Suprapubic skin (tissue), 4 donors: ENCODE results near the gene RAD51C. TPM values are rescaled to one million over a fixed set of nuclear protein-coding genes. Genes with fewer than 3 reads are reported as not detected.
"Not testable (repeated sequence)": the region's sequence is repeated elsewhere in the genome, so short reads cannot be mapped to it uniquely, and the experiment has no call there.

Experiments used
- DNase-seq, 2 donors: peaks; one replicate each; pipeline ENCODE4 v3.0.0-alpha.2; 2019; ENCODE audit warnings: low spot score in 2 of 2
- H3K27ac ChIP-seq: fragments of 200-600 bp; sonication (generic); one replicate; pipeline ENCODE4 v1.5.1; 2019
- H3K27me3 ChIP-seq: fragments of 200-600 bp; sonication (generic); one replicate; pipeline ENCODE4 v1.5.1; 2019
- H3K36me3 ChIP-seq: fragments of 200-600 bp; sonication (generic); one replicate; pipeline ENCODE4 v1.5.1; 2019
- H3K4me1 ChIP-seq: fragments of 200-600 bp; sonication (generic); one replicate; pipeline ENCODE4 v1.5.1; 2019
- H3K4me3 ChIP-seq: fragments of 200-600 bp; sonication (generic); one replicate; pipeline ENCODE4 v1.5.1; 2019; ENCODE audit warnings: mild to moderate bottlenecking
- H3K9me3 ChIP-seq: fragments of 200-600 bp; sonication (generic); one replicate; pipeline ENCODE4 v1.5.1; 2019
- CTCF ChIP-seq, 2 donors: fragments of 200-600 bp in 1 of 2; fragments of 450-650 bp in 1 of 2; sonication (generic) in 1 of 2; IDR thresholded peaks; one replicate each; pipeline ENCODE4 v1.5.1; 2016 to 2019; ENCODE audit warnings: antibody characterized with exemption in 2 of 2, mild to moderate bottlenecking in 1 of 2, moderate library complexity in 1 of 2
- EP300 ChIP-seq: sonication (generic); formaldehyde crosslinking; IDR thresholded peaks from one replicate; pipeline ENCODE4 v1.6.1; 2017; ENCODE audit warnings: antibody characterized with exemption
- POLR2A ChIP-seq, 2 donors: fragments of 450-650 bp; IDR thresholded peaks; one replicate each; pipeline ENCODE4 v1.6.1; 2017; ENCODE audit warnings: antibody characterized with exemption in 2 of 2, mild to moderate bottlenecking in 2 of 2, moderate library complexity in 2 of 2
- POLR2AphosphoS5 ChIP-seq, 3 donors: sonication (generic); formaldehyde crosslinking; IDR thresholded peaks; one replicate each; pipeline ENCODE4 v1.6.1; 2017; ENCODE audit warnings: antibody characterized with exemption in 3 of 3
- WGBS: methylation state at CpG from one replicate; pipeline ENCODE4 v1.1.5; 2018; 5-methylcytosine and 5-hydroxymethylcytosine counted together
- total RNA-seq, 4 donors: library from RNA; depleted of rRNA; stranded (reverse); fragments of >200 nt; gene quantifications; one replicate each; pipeline ENCODE4 v1.1.0, GENCODE V29; 2016

Gene RAD51C
- total RNA-seq, 4 donors from 2014 or later: 9.5 to 21.2 (median 11.8) TPM

GRCh38 chr17:58758890-58759289 is 66.5 kb downstream of the RAD51C start:
- peaks cover 54% of the 10 kb centered on the region for H3K27me3 ChIP-seq
- no peaks in the 10 kb centered on the region for H3K9me3 ChIP-seq
- no peak overlapping the region for H3K4me3 ChIP-seq
- peaks cover 18% of the 10 kb centered on the region for H3K4me1 ChIP-seq
- no peaks in the 10 kb centered on the region for H3K36me3 ChIP-seq
- no peak overlapping the region for H3K27ac ChIP-seq
- DNase-seq: no peak
- 86% methylated on average over 8 of the region's 8 CpGs for WGBS
- no peak for TF ChIP-seq CTCF (IDR thresholded peaks at IDR 0.05)
- TF ChIP-seq POLR2A (IDR thresholded peaks at IDR 0.05): no peak
- no peak for TF ChIP-seq EP300
- no peak for TF ChIP-seq POLR2AphosphoS5 (IDR thresholded peaks at IDR 0.05)

DNA sequence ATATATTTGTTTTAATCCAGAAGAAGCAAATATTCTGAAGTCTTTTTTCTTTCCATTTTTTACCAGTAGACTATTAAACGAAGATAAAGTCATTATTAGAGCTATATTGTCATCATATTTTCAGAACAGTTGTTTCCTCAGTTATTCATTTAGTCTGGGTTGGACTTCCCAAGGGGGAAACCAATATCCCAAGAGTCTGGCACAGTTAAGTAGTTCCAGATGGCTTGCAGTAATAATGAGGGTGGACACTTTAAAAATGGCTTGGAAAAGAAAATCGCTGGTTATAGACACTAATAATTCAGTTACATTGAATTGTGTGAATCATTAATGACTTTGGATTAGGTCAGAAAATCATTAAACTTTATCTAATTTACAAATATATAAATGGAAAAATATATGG is 67.1 kb downstream of the RAD51C start:
- no peaks in the 10 kb centered on the region for H3K36me3 ChIP-seq
- no peak for DNase-seq
- no peak for TF ChIP-seq CTCF (IDR thresholded peaks at IDR 0.05)
- H3K9me3 ChIP-seq: no peaks in the 10 kb centered on the region
- no peak overlapping the region for H3K4me3 ChIP-seq
- peaks cover 54% of the 10 kb centered on the region for H3K27me3 ChIP-seq
- peaks cover 18% of the 10 kb centered on the region for H3K4me1 ChIP-seq
- no peak overlapping the region for H3K27ac ChIP-seq
- WGBS: 73% methylated on average over 2 of the region's 2 CpGs

DNA sequence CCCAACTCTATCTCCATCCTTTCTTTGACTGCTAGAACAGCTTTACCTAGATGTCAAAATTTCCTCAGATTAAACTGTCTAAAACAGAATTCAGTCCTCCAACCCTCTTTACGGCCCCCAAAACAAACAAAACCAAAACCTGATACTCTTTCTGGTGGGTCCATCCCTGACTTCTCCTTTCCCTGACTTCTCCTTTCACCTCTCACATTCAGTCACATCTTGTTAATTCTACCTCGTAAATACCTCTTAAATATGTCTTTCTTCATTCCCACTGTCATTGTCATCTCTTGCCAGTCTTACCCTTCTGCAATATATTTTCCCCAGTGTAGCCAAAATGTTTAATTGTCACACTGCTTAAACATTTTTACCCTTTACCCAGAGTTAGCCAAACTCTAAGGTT is 67.8 kb downstream of the RAD51C start:
- Histone ChIP-seq H3K4me3 (no peak overlapping the region), H3K27ac (no peak overlapping the region), H3K27me3 (peaks cover 54% of the 10 kb centered on the region), H3K4me1 (peaks cover 18% of the 10 kb centered on the region), H3K9me3 (no peaks in the 10 kb centered on the region), H3K36me3 (no peaks in the 10 kb centered on the region)
- WGBS: 86% methylated on average over 2 of the region's 2 CpGs
- TF ChIP-seq EP300: no peak
- no peak for DNase-seq

GRCh38 chr17:58763263-58763662 is 70.9 kb downstream of the RAD51C start:
- Histone ChIP-seq H3K4me3 (no peak overlapping the region), H3K27me3 (peaks cover 24% of the 10 kb centered on the region), H3K9me3 (no peaks in the 10 kb centered on the region), H3K36me3 (no peaks in the 10 kb centered on the region), H3K27ac (no peak overlapping the region), H3K4me1 (no peaks in the 10 kb centered on the region)
- no peak for DNase-seq
- 50% methylated on average over 1 of the region's 1 CpG for WGBS
- no peak for TF ChIP-seq POLR2A (IDR thresholded peaks at IDR 0.05)
- TF ChIP-seq EP300: no peak
- TF ChIP-seq CTCF (IDR thresholded peaks at IDR 0.05): no peak
- no peak for TF ChIP-seq POLR2AphosphoS5 (IDR thresholded peaks at IDR 0.05)

- no peaks in the 10 kb centered on the region for H3K9me3 ChIP-seq
- WGBS: 86% methylated on average over 5 of the region's 5 CpGs
- DNase-seq: no peak
- no peak overlapping the region for H3K4me3 ChIP-seq
- TF ChIP-seq EP300: no peak
- TF ChIP-seq POLR2A (IDR thresholded peaks at IDR 0.05): no peak
- TF ChIP-seq CTCF (IDR thresholded peaks at IDR 0.05): no peak
- no peak for TF ChIP-seq POLR2AphosphoS5 (IDR thresholded peaks at IDR 0.05)
- H3K36me3 ChIP-seq: no peaks in the 10 kb centered on the region
- H3K27ac ChIP-seq: no peak overlapping the region
- H3K4me1 ChIP-seq: no peaks in the 10 kb centered on the region
- peaks cover 15% of the 10 kb centered on the region for H3K27me3 ChIP-seq
These were observed 72.0 kb downstream of the RAD51C start for GRCh38 chr17:58764373-58764772.

- H3K4me1 ChIP-seq, H3K27ac ChIP-seq, DNase-seq, H3K27me3 ChIP-seq, H3K4me3 ChIP-seq, H3K36me3 ChIP-seq, H3K9me3 ChIP-seq: not testable (repeated sequence)
- WGBS: 82% methylated on average over 5 of the region's 5 CpGs
These were observed 86.1 kb downstream of the RAD51C start for GRCh38 chr17:58778482-58778881.
